Fibroblast of peridontal ligament (primary cell): ENCODE results near the gene SIGLEC15.

Source experiments
- DNase-seq: peaks from one replicate; pipeline ENCODE4 v3.0.0-alpha.2; 2010; ENCODE audit errors: extremely low read depth

The SIGLEC15 gene

DNA sequence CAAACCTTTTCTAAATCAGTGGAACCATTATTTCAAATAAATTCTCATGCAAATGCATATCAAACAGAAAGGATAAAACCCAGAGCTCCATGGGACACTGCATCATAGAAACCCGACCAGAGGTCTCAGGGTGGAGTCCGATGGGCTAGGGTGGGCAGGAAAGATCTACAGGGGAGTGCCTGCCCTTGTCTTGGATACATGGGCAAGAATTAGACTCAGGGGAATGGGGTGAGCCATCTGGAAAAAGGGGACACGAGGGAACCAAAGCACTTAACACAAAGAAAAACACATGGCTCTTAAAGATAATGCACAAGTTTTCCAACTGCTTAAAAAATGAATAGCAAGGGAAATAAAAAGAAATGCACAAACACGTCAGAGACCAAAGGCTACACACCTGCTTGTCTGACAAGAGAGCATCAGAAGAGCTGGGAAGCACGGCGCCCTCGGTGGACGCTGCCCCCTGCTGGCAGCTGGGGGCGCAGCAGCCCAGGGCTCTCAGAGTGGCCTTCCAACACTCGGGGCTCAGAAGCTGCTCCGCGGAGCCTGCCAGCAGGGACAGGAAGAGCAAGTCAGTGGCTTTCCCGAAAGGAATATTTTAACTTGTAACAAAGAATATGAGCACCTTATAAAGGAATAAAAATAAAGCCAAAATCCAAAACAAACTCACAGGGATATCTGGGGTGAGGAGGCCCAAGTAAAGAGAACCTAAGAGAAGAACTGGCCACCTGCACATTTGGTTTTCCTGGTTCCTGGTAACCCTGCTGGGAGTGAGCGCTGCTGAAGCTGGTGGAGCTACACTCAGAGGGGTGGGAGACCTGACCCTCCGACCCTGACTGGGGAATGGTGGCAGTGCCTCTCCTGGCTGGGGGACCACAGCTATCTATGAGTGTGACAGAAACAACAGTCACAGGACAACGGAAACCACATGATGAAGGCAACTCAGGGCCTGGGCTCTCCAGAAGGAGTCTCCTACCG is 54.5 kb downstream of the SIGLEC15 start:
- DNase-seq = peak; percentile 69

DNA sequence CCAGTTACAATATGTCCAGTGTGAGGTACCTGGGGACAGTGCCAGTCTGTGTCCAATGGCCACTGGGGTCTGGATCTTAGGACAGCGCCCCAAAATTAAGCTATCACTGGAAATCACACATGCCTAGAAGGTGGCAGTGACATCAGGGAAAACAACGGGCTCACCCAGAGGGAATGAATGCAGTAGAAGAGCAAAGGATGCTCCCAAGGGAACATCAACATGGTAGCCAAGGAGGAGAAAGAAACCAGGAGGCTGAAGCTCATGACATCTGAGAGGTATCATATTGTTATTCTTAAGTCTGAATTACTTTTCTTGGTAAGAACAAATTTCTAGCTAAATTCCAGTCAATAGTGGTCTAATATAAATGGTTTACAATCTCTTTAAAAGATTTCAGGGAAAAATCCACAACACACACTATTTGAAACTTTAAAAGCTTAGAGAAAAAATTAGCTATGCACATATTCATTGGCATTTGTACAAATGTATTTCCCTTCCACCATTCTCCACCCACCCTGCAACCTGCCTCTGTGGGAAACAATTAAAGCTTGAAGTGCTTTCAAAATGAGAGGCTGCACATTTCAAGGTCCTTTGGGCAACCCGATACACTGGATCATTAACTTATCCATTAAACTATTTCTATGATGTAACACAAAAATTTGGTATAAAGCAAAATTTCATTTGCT is 55.5 kb downstream of the SIGLEC15 start:
- no peak for DNase-seq

DNA sequence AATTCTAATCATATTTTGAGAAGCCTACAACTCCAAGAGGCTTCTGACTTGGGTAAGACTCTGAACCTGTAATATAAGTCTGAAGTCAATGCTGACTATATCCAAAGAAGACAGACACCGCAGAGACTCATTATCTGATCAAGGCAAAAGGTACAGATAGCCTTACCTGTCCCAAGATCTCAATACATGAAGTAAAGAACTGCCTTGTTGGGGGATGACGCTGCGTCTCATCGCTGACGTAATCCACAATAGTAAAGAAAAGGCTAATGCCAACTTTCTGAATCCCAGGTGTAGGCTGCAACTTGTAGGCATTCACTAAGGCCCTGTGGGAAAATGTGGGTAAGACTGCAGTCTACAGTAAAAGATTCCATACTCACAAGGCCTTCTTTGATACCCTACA is 62.1 kb downstream of the SIGLEC15 start:
- no peak for DNase-seq

DNA sequence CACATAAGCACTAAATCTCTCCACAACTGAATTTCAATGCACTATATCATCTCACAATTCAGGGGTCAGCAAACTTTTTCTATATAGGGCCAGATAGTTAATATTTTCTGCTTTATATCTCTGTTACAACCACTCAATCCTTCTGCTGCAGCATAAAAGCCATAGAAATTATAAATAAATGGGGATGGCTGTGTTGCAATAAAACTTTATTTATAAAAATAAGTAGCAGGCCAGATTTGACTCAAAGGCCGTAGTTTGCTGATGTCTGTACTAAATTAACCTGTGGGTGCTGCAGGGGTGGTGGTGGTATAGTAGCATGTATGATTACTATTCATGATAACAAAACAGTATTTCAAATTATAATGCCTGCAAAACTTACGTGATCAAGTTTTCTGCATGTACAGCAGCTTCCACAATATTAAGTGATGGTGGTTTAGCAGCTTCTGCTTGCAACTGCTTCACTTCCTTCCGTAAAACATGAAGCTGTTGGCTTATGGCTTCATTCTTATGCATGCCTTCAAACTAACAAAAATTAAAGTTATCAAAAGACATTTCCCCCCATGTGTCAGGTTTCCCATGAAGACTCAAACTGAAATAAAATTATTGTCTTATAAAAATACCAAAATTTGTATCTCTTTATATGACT is 64.1 kb downstream of the SIGLEC15 start:
- no peak for DNase-seq

DNA sequence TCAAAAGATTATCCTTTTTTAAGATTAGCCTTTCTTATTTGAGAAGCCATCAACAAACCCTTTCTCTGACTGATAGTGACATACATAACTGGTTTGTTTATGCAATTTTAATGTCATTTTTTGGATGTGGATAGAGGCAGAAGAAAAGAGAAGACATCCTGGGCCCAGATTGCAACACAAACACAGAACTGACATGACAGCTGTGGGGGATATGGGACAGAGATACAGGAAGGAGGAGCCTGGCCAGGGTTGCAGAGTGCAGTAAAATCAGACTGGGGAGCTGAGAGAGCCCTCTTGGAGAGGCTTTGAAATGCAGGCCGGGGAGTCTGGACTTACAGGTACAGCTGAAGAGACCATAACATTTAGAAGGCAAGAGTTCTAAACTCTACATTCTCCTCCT is 65.1 kb downstream of the SIGLEC15 start:
- no peak for DNase-seq

DNA sequence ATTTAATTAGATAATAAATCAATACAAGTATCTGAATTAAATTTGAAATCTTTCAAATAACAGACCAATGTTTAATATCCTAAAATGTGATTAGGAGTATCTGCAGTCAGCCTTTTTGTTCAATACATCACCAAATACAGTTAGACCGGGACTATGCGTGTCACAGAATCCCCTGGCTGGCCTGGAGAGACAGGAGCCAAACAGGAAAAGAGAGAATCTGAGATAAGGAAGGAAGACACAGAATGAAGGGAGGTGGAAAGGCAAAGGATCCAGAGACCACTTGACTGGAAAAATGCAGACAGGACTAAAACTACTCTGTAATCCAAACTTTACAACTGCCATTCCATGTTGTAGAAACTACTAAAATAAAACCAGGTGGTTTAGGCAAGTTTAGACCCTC is 66.3 kb downstream of the SIGLEC15 start:
- no peak for DNase-seq
